ENCODE measurements around the gene ST7. TPM values are rescaled to one million over a fixed set of nuclear protein-coding genes. Genes with fewer than 3 reads are reported as not detected.

The ST7 gene
- total RNA-seq, 1 donor: 19.9 TPM

DNA sequence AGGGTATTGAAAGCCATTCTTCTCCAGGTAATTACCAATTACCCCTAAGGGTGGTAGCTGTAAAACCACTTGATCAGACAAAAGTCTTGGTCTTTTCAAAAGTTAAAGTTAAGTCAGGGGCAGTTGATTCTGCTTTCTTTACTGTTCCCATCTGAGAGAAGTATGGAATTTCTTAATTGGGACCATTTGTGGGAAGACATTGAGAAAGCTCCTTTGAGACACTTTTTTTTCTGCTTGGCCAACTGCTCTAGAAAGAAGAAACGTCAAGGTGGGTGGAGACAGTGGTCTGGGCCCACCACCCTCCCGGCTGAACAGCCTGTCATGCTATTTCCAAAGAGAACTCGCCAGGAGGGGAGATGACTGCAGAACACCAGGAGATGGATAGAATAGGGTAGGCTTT, 324.3 kb downstream of the ST7 start:
- Histone ChIP-seq H3K27me3 (ENCODE audit: insufficient read depth, low read length) (no peaks in the 10 kb centered on the region), H2AFZ (ENCODE audit: low read length) (no peak overlapping the region), H3K4me1 (ENCODE audit: insufficient read depth, low read length) (peaks cover 4% of the 10 kb centered on the region), H3K4me3 (ENCODE audit: insufficient read depth, low read length) (no peak overlapping the region), H3K4me2 (ENCODE audit: insufficient read depth, low read length) (no peak overlapping the region), H3K27ac (ENCODE audit: low read depth, low read length) (no peak overlapping the region), H4K20me1 (ENCODE audit: insufficient read depth, low read length) (no peaks in the 10 kb centered on the region), H3K79me2 (ENCODE audit: insufficient read depth, low read length) (no peaks in the 10 kb centered on the region), H3K36me3 (ENCODE audit: insufficient read depth, low read length) (no peaks in the 10 kb centered on the region), H3K9me3 (ENCODE audit: low read depth, low read length) (no peaks in the 10 kb centered on the region)
- no peak for DNase-seq (ENCODE audit: insufficient read length, low spot score, missing footprints)
- TF ChIP-seq, protein P1, sequence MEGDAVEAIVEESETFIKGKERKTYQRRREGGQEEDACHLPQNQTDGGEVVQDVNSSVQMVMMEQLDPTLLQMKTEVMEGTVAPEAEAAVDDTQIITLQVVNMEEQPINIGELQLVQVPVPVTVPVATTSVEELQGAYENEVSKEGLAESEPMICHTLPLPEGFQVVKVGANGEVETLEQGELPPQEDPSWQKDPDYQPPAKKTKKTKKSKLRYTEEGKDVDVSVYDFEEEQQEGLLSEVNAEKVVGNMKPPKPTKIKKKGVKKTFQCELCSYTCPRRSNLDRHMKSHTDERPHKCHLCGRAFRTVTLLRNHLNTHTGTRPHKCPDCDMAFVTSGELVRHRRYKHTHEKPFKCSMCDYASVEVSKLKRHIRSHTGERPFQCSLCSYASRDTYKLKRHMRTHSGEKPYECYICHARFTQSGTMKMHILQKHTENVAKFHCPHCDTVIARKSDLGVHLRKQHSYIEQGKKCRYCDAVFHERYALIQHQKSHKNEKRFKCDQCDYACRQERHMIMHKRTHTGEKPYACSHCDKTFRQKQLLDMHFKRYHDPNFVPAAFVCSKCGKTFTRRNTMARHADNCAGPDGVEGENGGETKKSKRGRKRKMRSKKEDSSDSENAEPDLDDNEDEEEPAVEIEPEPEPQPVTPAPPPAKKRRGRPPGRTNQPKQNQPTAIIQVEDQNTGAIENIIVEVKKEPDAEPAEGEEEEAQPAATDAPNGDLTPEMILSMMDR (IDR thresholded peaks at IDR 0.05; ENCODE audit: extremely low read depth, low read depth, low read length): no peak

DNA sequence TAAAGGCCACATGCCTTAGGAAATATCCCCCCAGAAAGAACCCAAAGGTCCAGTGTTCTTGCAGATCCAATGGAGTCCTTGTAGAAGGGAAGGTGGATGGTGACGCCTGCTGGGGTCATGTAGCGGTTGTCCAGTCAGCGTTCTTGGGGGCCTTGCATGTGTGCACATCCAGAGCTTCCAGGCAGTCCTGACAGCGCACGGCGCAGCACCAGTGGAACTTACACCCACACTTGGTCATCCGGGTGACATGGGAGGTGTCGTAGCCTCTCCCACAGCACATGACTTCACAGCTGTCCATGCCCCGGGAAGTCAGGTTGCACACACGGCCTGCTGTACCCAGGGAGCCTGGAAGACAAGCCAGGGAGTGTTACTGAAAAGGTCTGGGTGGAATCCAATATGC, 324.7 kb downstream of the ST7 start:
- Histone ChIP-seq H3K9me3 (ENCODE audit: low read depth, low read length) (no peaks in the 10 kb centered on the region), H3K27ac (ENCODE audit: low read depth, low read length) (no peak overlapping the region), H3K4me2 (ENCODE audit: insufficient read depth, low read length) (no peak overlapping the region), H3K27me3 (ENCODE audit: insufficient read depth, low read length) (no peaks in the 10 kb centered on the region), H2AFZ (ENCODE audit: low read length) (no peak overlapping the region), H3K4me3 (ENCODE audit: insufficient read depth, low read length) (no peak overlapping the region), H4K20me1 (ENCODE audit: insufficient read depth, low read length) (no peaks in the 10 kb centered on the region), H3K36me3 (ENCODE audit: insufficient read depth, low read length) (no peaks in the 10 kb centered on the region), H3K79me2 (ENCODE audit: insufficient read depth, low read length) (no peaks in the 10 kb centered on the region), H3K4me1 (ENCODE audit: insufficient read depth, low read length) (peaks cover 5% of the 10 kb centered on the region)
- no peak for DNase-seq (ENCODE audit: insufficient read length, low spot score, missing footprints)
- TF ChIP-seq, protein P1 (IDR thresholded peaks at IDR 0.05; ENCODE audit: extremely low read depth, low read depth, low read length): no peak

DNA sequence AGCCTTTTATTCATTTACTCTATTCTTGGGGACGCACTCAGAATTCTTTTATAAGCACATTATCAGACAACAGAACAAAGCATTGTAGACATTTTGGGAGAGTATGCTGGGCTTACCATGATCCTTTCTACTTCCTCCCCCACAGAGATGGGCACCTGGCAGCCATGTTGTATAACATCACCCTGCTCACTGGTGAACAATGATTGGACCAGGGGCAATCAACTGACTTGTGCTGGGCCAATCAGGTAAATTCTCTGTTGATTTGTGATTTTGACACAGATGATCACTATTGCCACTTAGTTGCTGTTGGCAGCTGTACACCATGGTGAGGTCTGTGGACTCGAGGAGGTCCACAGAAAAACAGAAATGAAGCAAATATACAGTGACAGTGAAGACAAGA, 325.9 kb downstream of the ST7 start:
- no peak overlapping the region for H3K27ac ChIP-seq (ENCODE audit: low read depth, low read length)
- no peak overlapping the region for H3K4me3 ChIP-seq (ENCODE audit: insufficient read depth, low read length)
- no peak overlapping the region for H3K4me2 ChIP-seq (ENCODE audit: insufficient read depth, low read length)
- no peaks in the 10 kb centered on the region for H3K27me3 ChIP-seq (ENCODE audit: insufficient read depth, low read length)
- no peaks in the 10 kb centered on the region for H3K9me3 ChIP-seq (ENCODE audit: low read depth, low read length)
- H2AFZ ChIP-seq (ENCODE audit: low read length): no peak overlapping the region
- TF ChIP-seq, protein P1 (IDR thresholded peaks at IDR 0.05; ENCODE audit: extremely low read depth, low read depth, low read length): no peak
- H4K20me1 ChIP-seq (ENCODE audit: insufficient read depth, low read length): no peaks in the 10 kb centered on the region
- no peaks in the 10 kb centered on the region for H3K79me2 ChIP-seq (ENCODE audit: insufficient read depth, low read length)
- peaks cover 17% of the 10 kb centered on the region for H3K4me1 ChIP-seq (ENCODE audit: insufficient read depth, low read length)
- no peaks in the 10 kb centered on the region for H3K36me3 ChIP-seq (ENCODE audit: insufficient read depth, low read length)
- DNase-seq (ENCODE audit: insufficient read length, low spot score, missing footprints): no peak

Small RNA genes within 50 kb of the gene (small RNA-seq; reads per million reads assigned to genes)
- gene AC002542.1 (not detected), gene MTCYBP6 (not detected), gene RF00019 (not detected), gene RF02179 (not detected), gene RF02180 (not detected), gene RF02181 (not detected), gene RF02183 (not detected), gene RF02184 (not detected), gene RF02185 (not detected), gene RF02188 (not detected), gene RNA5SP239 (not detected)

Other genes starting within 250 kb of the ST7 start
- 159 and 173 TPM in 2 replicates for gene CAPZA2, start 90.9 kb upstream of the ST7 start, total RNA-seq

Measured in osteoblast (primary cell).